ENCODE data around the gene RBBP6. TPM values are rescaled to one million over a fixed set of nuclear protein-coding genes. Genes with fewer than 3 reads are reported as not detected.

The RBBP6 gene
- total RNA-seq, 2 experiments from 2014 or later: 65.1 to 66.4 TPM

- H3K9me3 Mint-ChIP-seq: no peaks in the 10 kb centered on the region
- DNase-seq: no peak
- H3K27ac Mint-ChIP-seq: no peak overlapping the region
- peaks cover 7% of the 10 kb centered on the region for H3K27me3 Mint-ChIP-seq
- H3K4me1 Mint-ChIP-seq: no peaks in the 10 kb centered on the region
- H3K36me3 Mint-ChIP-seq: no peaks in the 10 kb centered on the region
- H3K4me3 Mint-ChIP-seq: no peak overlapping the region
Measured at GRCh38 chr16:24617502-24617901, 78.1 kb downstream of the RBBP6 start.

Other genes with a start within 250 kb of the RBBP6 start
- 10 to 100 TPM; 30.3 to 33.9 TPM for gene TNRC6A, start 190.1 kb downstream of the RBBP6 start, total RNA-seq